ENCODE data around the gene CLC.

GRCh38 chr19:39709026-39709872 is 28.6 kb downstream of the CLC start:
- no peak for TF ChIP-seq CTCF (IDR thresholded peaks at IDR 0.05)
- TF ChIP-seq POLR2A (IDR thresholded peaks at IDR 0.05): no peak
